ENCODE results near the gene CLPSL2.
A peak's percentile ranks its signal among the peaks of the same experiment; 100 is the strongest.
"Not testable (repeated sequence)": the region's sequence is repeated elsewhere in the genome, so short reads cannot be mapped to it uniquely, and the experiment has no call there.

CLPSL2 gene, protein sequence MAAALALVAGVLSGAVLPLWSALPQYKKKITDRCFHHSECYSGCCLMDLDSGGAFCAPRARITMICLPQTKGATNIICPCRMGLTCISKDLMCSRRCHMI

DNA sequence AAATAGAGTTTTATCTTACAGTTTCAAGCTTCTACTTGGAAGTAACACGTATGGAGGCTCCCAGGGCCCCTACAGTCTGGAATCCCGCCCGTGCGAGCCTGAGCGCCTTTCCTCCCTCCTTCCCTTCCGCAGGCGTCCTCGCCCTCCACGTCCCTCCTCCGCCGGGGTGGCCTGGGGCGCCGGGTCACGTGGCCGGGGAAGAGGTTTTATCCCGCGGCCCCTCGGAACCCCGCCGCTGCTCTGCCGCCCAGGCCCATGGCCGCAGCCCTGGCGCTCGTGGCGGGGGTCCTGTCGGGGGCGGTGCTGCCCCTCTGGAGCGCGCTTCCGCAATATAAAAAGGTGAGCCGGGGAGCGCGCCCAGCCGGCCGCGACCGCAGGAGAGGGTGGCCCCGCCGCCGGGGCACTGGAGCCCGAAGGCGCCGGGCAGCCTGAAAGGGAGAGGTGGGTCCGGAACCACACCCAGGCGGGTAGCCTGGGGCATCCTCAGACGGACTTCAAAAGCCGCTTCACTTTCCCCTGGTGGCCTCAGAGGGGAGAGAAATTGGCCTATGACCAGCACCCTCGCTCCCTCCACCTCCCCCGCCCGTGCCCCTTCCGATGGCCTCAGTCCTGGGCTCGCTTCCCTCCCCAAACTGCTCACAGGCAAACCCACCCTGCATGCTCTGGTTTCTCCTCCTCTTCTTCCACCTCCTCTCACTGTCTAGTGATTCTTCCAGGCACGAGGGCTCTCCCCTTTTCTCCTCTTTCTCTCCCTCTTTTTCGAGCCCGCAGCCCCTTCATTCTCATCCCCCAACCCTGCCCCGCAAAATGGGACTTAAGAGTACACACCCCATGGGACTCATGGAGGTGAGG, at the start of gene CLPSL2:
Gene CLPSL2, plus strand, starts transcription at position 235 of the 852 bp plus-strand sequence. Its CDS starts 21 bp downstream, at position 256.
- H3K9ac ChIP-seq (ENCODE audit: low read depth, low read length), result peak within 1 kb of the TSS; percentile 60
- H3K4me1 ChIP-seq (ENCODE audit: control insufficient read depth, insufficient read depth, low read length), result no peaks in the 10 kb centered on the region
- peaks cover 7% of the 10 kb centered on the region for H3K27me3 ChIP-seq (ENCODE audit: control insufficient read depth, insufficient read depth, low read length)
- peak within 1 kb of the TSS; percentile 59 for H3K4me3 ChIP-seq (ENCODE audit: low read depth, low read length)
- H3K9me3 ChIP-seq (ENCODE audit: control insufficient read depth, insufficient read depth, low read length), result no peaks in the 10 kb centered on the region
- no peaks in the 10 kb centered on the region for H3K36me3 ChIP-seq (ENCODE audit: control insufficient read depth, insufficient read depth, low read length)

DNA sequence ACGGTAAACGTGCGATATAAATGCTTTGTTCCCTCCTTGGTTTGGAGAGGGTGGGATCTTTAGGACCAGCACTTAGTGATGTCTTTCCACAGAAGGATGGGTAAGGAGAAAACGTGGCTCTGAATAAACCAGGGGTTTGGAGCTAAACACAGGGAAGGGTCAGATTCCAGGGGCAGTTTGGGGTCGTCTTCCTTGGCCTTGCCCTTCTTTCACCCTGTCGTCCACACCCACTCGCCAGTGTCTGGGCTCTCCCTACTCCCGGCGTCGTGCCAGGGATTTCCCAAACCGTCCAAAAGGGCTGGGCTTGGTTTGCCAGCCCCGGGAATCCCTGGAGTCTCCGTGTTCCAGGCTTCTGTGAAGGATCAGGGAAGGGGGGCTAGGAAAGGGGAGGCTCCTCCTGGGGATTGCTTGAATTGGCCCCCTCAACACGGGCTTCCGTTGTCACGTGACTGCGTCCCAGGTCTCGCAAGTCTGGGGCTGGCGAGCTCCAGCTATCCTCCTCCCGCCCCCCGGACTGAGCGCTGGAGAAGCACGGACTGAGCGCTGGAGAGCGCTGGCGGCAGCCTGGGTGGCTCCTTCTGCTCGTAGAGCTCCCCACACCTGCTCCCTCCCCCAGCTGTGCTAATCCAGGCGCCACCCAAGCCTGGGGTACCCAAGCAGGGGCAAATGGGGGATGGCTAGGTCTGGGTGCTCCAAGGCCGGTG, 49.0 kb upstream of the CLPSL2 start:
- peaks cover 17% of the 10 kb centered on the region for H3K4me1 ChIP-seq (ENCODE audit: control insufficient read depth, insufficient read depth, low read length)
- H3K4me3 ChIP-seq (ENCODE audit: low read depth, low read length), result peak overlapping the region; percentile 82
- no peaks in the 10 kb centered on the region for H3K9me3 ChIP-seq (ENCODE audit: control insufficient read depth, insufficient read depth, low read length)
- H3K9ac ChIP-seq (ENCODE audit: low read depth, low read length), result peak overlapping the region; percentile 80
- no peaks in the 10 kb centered on the region for H3K36me3 ChIP-seq (ENCODE audit: control insufficient read depth, insufficient read depth, low read length)
- H3K27me3 ChIP-seq (ENCODE audit: control insufficient read depth, insufficient read depth, low read length), result peaks cover 18% of the 10 kb centered on the region

DNA sequence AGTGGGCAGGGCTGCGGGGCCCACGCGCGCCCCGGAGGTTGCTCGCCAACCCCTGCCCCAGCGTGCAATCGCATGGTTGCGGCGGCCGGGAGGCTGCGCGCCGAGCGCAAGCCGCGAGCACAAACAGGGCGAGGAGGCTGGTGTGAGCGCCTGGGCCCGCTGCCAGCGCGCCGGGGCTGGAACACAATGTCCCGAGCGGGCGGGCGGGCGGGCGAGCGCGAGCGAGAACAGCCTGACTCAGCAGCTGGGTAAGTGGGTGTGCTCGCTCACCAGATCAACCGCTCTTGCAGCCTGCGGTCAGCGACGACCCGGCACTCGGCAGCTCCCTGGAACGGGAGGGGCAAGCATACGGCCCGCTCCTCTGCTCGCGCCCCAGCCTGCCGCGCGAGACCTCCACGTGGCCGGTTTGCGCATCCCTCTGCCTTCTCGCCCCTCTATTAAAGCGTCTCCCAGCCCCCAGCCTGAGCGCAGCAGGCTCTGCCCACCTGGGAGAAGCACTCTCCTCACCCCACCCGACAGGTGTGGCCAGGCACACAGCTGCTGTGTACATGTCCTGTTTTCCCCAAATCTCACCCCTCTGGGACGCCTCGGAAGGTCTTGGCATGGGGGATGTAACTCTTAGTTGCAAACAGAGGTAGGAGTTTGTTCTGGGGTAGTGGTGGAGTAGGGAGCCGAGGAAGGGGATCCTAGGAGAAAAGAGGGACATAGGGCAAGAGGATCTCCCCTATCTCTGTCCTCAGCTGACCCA, 48.3 kb upstream of the CLPSL2 start:
- no peaks in the 10 kb centered on the region for H3K9me3 ChIP-seq (ENCODE audit: control insufficient read depth, insufficient read depth, low read length)
- peak overlapping the region; percentile 80 for H3K9ac ChIP-seq (ENCODE audit: low read depth, low read length)
- H3K36me3 ChIP-seq (ENCODE audit: control insufficient read depth, insufficient read depth, low read length), result no peaks in the 10 kb centered on the region
- H3K4me1 ChIP-seq (ENCODE audit: control insufficient read depth, insufficient read depth, low read length), result peaks cover 20% of the 10 kb centered on the region
- H3K27me3 ChIP-seq (ENCODE audit: control insufficient read depth, insufficient read depth, low read length), result peaks cover 18% of the 10 kb centered on the region
- H3K4me3 ChIP-seq (ENCODE audit: low read depth, low read length), result peak overlapping the region; percentile 82

DNA sequence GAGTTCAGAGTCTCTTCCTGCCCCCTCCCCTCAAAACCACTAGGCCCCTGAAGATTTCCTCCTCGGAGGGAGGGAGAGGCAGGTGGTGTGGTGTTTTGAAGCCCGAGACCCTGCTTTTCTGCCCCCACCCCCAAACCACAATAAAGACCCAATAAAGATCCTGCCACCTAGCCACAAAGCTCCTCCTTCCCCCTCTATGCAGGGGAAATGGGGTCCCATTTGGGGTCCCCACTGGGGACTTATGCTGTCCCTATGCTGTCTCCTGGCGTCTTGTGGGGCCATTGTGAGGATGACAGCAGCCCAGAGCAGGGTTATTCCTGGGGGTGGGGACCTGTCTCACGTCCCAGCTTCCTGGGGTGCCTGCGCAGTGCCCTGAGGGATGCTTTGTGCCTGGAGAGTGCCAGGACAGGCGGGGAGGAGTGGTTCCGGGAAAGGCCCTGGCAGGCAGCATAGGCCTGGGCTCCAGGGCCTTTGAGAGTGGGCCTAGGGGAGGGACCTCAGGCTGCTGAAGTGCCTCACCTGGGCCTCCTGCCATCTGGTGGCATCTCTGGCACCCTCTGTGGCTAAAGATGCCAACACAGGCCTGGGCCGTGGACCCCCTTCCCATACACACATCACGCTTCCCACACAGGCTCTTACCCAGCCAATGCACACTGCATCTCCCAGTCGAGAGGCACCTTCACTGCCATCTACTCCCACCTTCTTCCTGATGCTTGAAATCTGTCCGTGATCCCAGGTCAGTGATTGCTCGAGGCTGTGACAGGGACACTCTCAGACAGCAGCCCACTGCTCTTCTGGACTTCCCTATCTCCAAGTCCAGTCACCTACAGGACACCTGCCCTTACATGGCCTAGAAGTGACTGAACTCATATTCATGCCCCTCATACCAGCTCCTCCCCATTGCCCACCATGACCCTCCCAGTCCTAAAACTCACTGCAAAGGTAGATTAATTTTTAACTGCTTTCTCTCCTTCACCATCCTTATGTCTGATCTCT, 47.4 kb upstream of the CLPSL2 start:
- H3K27me3 ChIP-seq (ENCODE audit: control insufficient read depth, insufficient read depth, low read length), result peaks cover 18% of the 10 kb centered on the region
- peak overlapping the region; percentile 16 for H3K9ac ChIP-seq (ENCODE audit: low read depth, low read length)
- no peaks in the 10 kb centered on the region for H3K36me3 ChIP-seq (ENCODE audit: control insufficient read depth, insufficient read depth, low read length)
- H3K4me3 ChIP-seq (ENCODE audit: low read depth, low read length), result peak overlapping the region; percentile 82
- peaks cover 20% of the 10 kb centered on the region for H3K4me1 ChIP-seq (ENCODE audit: control insufficient read depth, insufficient read depth, low read length)
- H3K9me3 ChIP-seq (ENCODE audit: control insufficient read depth, insufficient read depth, low read length), result no peaks in the 10 kb centered on the region

DNA sequence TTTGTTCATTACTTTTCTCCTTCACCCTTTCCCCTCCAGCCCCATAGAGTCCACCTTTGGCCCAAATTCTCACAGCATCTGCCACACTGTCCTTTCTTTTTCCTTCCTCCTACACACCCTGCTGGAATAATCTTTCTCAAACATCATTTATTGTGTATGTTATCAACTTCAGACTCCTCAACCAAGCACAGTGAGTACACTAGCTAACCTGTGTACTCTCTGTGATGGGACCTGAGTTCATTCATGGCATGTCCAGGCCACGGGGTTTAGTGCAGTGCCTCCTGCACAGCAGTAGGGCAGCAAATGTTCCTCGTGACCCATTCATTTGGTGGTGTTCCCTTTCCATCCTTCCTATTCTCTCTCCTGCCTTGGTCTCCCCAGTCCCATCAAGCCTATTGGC, 46.7 kb upstream of the CLPSL2 start:
- H3K36me3 ChIP-seq (ENCODE audit: control insufficient read depth, insufficient read depth, low read length), result no peaks in the 10 kb centered on the region
- H3K9me3 ChIP-seq (ENCODE audit: control insufficient read depth, insufficient read depth, low read length), result no peaks in the 10 kb centered on the region
- no peak overlapping the region for H3K9ac ChIP-seq (ENCODE audit: low read depth, low read length)
- peaks cover 20% of the 10 kb centered on the region for H3K4me1 ChIP-seq (ENCODE audit: control insufficient read depth, insufficient read depth, low read length)
- no peak overlapping the region for H3K4me3 ChIP-seq (ENCODE audit: low read depth, low read length)
- peaks cover 18% of the 10 kb centered on the region for H3K27me3 ChIP-seq (ENCODE audit: control insufficient read depth, insufficient read depth, low read length)

DNA sequence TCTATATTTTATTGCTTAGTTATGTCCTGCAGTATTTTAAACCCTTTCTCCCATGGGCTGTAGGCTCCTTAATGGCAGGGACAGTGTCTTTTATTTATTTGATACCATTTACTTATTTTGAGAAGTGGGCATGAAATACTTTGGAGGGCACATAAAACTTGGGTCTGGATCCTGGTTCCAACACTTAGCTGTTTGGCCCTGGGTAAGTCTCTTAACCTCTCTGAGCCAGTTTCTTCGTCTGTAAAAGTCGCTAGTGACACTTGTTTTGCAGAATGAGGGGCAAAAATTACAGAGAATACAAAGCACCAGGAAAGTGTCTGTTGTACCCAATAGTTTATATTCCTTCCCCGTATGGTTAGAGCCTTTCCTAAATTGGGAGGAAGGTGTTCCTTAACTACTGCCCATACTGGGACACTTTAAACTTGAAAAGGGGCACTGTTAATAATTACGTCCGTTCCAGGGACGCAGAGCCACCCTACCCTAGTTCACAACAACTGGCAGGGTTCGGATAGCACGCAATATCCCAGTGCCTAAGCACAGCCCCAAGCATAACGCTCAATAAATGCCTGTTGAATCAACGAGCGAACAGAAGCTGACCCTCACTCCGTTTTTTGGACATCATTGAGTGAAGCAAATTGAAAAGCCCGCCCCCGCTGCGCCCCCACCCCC, 45.5 kb upstream of the CLPSL2 start:
- peaks cover 21% of the 10 kb centered on the region for H3K4me1 ChIP-seq (ENCODE audit: control insufficient read depth, insufficient read depth, low read length)

DNA sequence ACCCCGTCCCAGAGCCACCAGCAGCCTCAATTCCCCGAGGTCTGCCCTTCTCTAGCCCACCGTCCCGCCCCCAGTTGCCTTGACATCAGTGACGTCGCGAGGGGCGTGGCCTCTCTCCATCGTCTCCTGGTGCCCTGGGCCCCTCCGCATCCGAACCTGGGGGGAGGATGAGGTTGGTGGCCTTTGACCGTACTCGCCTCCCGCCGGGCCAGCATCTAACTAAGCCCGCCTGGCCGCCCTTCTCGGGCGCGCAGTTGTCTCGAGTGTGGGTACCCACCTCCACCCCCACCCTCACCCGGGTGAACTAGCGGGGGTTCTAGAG, 45.0 kb upstream of the CLPSL2 start:
- H3K4me1 ChIP-seq (ENCODE audit: control insufficient read depth, insufficient read depth, low read length), result peaks cover 23% of the 10 kb centered on the region

More for the DNA sequence above, 45.5 kb upstream of the CLPSL2 start:
- Histone ChIP-seq H3K36me3 (ENCODE audit: control insufficient read depth, insufficient read depth, low read length) (no peaks in the 10 kb centered on the region), H3K9ac (ENCODE audit: low read depth, low read length) (no peak overlapping the region), H3K27me3 (ENCODE audit: control insufficient read depth, insufficient read depth, low read length) (peaks cover 14% of the 10 kb centered on the region), H3K9me3 (ENCODE audit: control insufficient read depth, insufficient read depth, low read length) (no peaks in the 10 kb centered on the region), H3K4me3 (ENCODE audit: low read depth, low read length) (peak overlapping the region; percentile 72)

DNA sequence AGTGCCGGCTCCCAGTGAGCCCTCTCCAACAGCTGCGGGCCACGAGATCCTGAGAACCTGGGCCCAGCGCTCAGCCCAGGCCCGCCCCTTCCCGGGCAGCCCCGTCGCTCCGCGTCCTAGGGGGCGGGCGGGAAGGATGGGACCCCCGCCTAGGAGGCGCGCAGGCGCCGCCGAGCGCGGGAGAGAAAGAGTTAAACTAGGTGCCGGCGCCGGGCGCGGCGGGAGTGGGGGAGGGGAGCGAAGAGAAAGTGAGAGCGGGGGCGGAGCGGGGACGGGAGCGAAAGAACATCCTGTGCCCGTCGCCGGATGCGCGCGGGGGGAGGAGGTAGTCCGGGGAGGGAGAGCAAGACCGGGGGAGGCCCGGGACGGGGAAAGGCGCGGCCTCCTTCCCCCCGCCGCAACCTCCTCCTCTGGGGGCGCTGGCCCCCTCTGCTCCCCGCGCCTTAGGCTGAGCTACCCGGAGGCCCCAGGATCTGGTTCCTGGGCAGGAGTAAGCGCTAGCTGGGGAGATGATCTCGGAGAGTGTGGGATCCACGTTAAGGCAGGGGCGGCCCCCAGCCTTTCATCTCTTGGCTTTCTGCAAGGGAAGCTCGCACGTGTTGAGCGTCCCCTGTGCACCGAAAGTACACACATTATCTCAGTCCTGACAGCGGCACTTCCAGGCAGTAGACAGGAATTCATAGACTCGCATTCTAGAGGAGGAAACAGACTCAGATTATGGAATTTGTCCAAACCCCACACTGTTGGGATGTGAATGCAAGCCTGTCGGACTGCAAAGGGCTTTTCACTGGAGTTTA, 44.5 kb upstream of the CLPSL2 start:
- Histone ChIP-seq H3K4me3 (ENCODE audit: low read depth, low read length) (peak overlapping the region; percentile 78), H3K27me3 (ENCODE audit: control insufficient read depth, insufficient read depth, low read length) (peaks cover 9% of the 10 kb centered on the region), H3K36me3 (ENCODE audit: control insufficient read depth, insufficient read depth, low read length) (no peaks in the 10 kb centered on the region), H3K9me3 (ENCODE audit: control insufficient read depth, insufficient read depth, low read length) (no peaks in the 10 kb centered on the region), H3K4me1 (ENCODE audit: control insufficient read depth, insufficient read depth, low read length) (peaks cover 18% of the 10 kb centered on the region), H3K9ac (ENCODE audit: low read depth, low read length) (peak overlapping the region; percentile 63)

More for the DNA sequence above, 45.0 kb upstream of the CLPSL2 start:
- Histone ChIP-seq H3K9ac (ENCODE audit: low read depth, low read length) (peak overlapping the region; percentile 29), H3K9me3 (ENCODE audit: control insufficient read depth, insufficient read depth, low read length) (no peaks in the 10 kb centered on the region), H3K36me3 (ENCODE audit: control insufficient read depth, insufficient read depth, low read length) (no peaks in the 10 kb centered on the region), H3K27me3 (ENCODE audit: control insufficient read depth, insufficient read depth, low read length) (peaks cover 11% of the 10 kb centered on the region), H3K4me3 (ENCODE audit: low read depth, low read length) (peak overlapping the region; percentile 78)

DNA sequence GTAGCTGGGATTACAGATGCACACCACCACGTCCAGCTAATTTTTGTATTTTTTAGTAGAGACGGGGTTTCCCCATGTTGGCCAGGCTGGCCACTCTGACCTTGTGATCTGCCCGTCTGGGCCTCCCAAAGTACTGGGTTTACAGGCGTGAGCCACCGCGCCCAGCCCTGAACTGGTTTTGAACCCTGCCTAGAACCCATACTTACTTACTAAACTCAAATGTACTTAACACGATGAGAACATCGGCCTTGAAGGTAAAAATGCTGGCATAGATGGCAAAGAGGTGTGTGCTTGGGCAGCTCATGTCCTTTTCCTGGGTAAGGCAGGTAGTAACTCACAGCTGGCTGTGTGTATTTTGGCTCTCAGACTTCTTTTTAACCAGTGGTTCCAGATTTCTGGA, 42.8 kb upstream of the CLPSL2 start:
- no peaks in the 10 kb centered on the region for H3K36me3 ChIP-seq (ENCODE audit: control insufficient read depth, insufficient read depth, low read length)
- H3K9me3 ChIP-seq (ENCODE audit: control insufficient read depth, insufficient read depth, low read length), result no peaks in the 10 kb centered on the region
- peaks cover 4% of the 10 kb centered on the region for H3K27me3 ChIP-seq (ENCODE audit: control insufficient read depth, insufficient read depth, low read length)
- no peak overlapping the region for H3K4me3 ChIP-seq (ENCODE audit: low read depth, low read length)
- H3K4me1 ChIP-seq (ENCODE audit: control insufficient read depth, insufficient read depth, low read length), result peaks cover 15% of the 10 kb centered on the region
- no peak overlapping the region for H3K9ac ChIP-seq (ENCODE audit: low read depth, low read length)

DNA sequence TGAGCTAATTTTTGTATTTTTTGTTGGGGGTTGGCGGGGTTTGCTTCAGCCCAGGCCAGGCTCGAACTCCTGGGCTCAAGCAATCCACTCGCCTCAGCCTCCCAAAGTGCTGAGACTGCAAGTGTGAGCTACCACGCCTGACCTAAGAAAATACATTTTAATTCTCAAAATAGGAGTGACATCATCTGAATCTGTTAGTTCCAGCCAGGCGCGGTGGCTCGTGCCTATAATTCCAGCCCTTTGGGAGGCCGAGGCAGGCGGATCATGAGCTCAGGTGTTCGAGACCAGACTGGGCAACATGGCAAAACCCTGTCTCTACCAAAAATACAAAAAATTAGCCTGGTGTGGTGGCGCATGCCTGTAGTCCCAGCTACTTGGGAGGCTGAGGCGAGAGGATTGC, 42.1 kb upstream of the CLPSL2 start:
- H3K9ac ChIP-seq (ENCODE audit: low read depth, low read length); H3K9me3 ChIP-seq (ENCODE audit: control insufficient read depth, insufficient read depth, low read length); H3K36me3 ChIP-seq (ENCODE audit: control insufficient read depth, insufficient read depth, low read length); H3K4me3 ChIP-seq (ENCODE audit: low read depth, low read length); H3K27me3 ChIP-seq (ENCODE audit: control insufficient read depth, insufficient read depth, low read length): not testable (repeated sequence)
- peaks cover 18% of the 10 kb centered on the region for H3K4me1 ChIP-seq (ENCODE audit: control insufficient read depth, insufficient read depth, low read length)
